ENCODE results near the gene NPAS3. TPM values are rescaled to one million over a fixed set of nuclear protein-coding genes. Genes with fewer than 3 reads are reported as not detected.

NPAS3 gene
- total RNA-seq, 1 donor from 2014 or later: 6.1 TPM

GRCh38 chr14:33680873-33681272 lies 742.2 kb downstream of the NPAS3 start:
- H3K9me3 Mint-ChIP-seq (ENCODE audit: low read depth): no peaks in the 10 kb centered on the region
- H3K27me3 Mint-ChIP-seq: peaks cover 3% of the 10 kb centered on the region
- no peaks in the 10 kb centered on the region for H3K36me3 Mint-ChIP-seq (ENCODE audit: insufficient read depth)
- DNase-seq (ENCODE audit: low spot score, unreplicated experiment): no peak
- no peak overlapping the region for H3K27ac Mint-ChIP-seq
- H3K4me3 Mint-ChIP-seq (ENCODE audit: low read depth): no peak overlapping the region
- TF ChIP-seq CTCF (IDR thresholded peaks at IDR 0.05; ENCODE audit: unreplicated experiment): no peak
- no peaks in the 10 kb centered on the region for H3K4me1 Mint-ChIP-seq (ENCODE audit: low read depth)

- no peaks in the 10 kb centered on the region for H3K4me1 Mint-ChIP-seq (ENCODE audit: low read depth)
- H3K27me3 Mint-ChIP-seq: peaks cover 3% of the 10 kb centered on the region
- no peak overlapping the region for H3K4me3 Mint-ChIP-seq (ENCODE audit: low read depth)
- H3K36me3 Mint-ChIP-seq (ENCODE audit: insufficient read depth): no peaks in the 10 kb centered on the region
- H3K27ac Mint-ChIP-seq: no peak overlapping the region
- no peak for TF ChIP-seq CTCF (IDR thresholded peaks at IDR 0.05; ENCODE audit: unreplicated experiment)
- H3K9me3 Mint-ChIP-seq (ENCODE audit: low read depth): no peaks in the 10 kb centered on the region
- no peak for DNase-seq (ENCODE audit: low spot score, unreplicated experiment)
Measured at GRCh38 chr14:33682760-33683159, 744.1 kb downstream of the NPAS3 start.

- TF ChIP-seq CTCF (IDR thresholded peaks at IDR 0.05; ENCODE audit: unreplicated experiment): no peak
- Mint-ChIP-seq H3K4me1 (ENCODE audit: low read depth) (no peaks in the 10 kb centered on the region), H3K36me3 (ENCODE audit: insufficient read depth) (no peaks in the 10 kb centered on the region), H3K9me3 (ENCODE audit: low read depth) (no peaks in the 10 kb centered on the region), H3K27me3 (no peaks in the 10 kb centered on the region), H3K27ac (no peak overlapping the region), H3K4me3 (ENCODE audit: low read depth) (no peak overlapping the region)
- no peak for DNase-seq (ENCODE audit: low spot score, unreplicated experiment)
Measured at GRCh38 chr14:33685026-33685425, 746.3 kb downstream of the NPAS3 start.

- H3K27me3 Mint-ChIP-seq: no peaks in the 10 kb centered on the region
Measured at GRCh38 chr14:33685698-33686097, 747.0 kb downstream of the NPAS3 start.

GRCh38 chr14:33686218-33686617 lies 747.5 kb downstream of the NPAS3 start:
- H3K4me3 Mint-ChIP-seq (ENCODE audit: low read depth): no peak overlapping the region
- no peak overlapping the region for H3K27ac Mint-ChIP-seq
- DNase-seq (ENCODE audit: low spot score, unreplicated experiment): no peak
- no peaks in the 10 kb centered on the region for H3K4me1 Mint-ChIP-seq (ENCODE audit: low read depth)
- no peak for TF ChIP-seq CTCF (IDR thresholded peaks at IDR 0.05; ENCODE audit: unreplicated experiment)
- no peaks in the 10 kb centered on the region for H3K9me3 Mint-ChIP-seq (ENCODE audit: low read depth)
- H3K36me3 Mint-ChIP-seq (ENCODE audit: insufficient read depth): no peaks in the 10 kb centered on the region
- no peaks in the 10 kb centered on the region for H3K27me3 Mint-ChIP-seq

More at GRCh38 chr14:33685698-33686097, 747.0 kb downstream of the NPAS3 start:
- no peak for TF ChIP-seq CTCF (IDR thresholded peaks at IDR 0.05; ENCODE audit: unreplicated experiment)
- no peak for DNase-seq (ENCODE audit: low spot score, unreplicated experiment)
- Mint-ChIP-seq H3K36me3 (ENCODE audit: insufficient read depth) (no peaks in the 10 kb centered on the region), H3K9me3 (ENCODE audit: low read depth) (no peaks in the 10 kb centered on the region), H3K4me3 (ENCODE audit: low read depth) (no peak overlapping the region), H3K27ac (no peak overlapping the region), H3K4me1 (ENCODE audit: low read depth) (no peaks in the 10 kb centered on the region)

All from progenitor cell of endocrine pancreas (in vitro differentiated cells).